ENCODE data around the gene ITGA5.

ITGA5 gene

DNA sequence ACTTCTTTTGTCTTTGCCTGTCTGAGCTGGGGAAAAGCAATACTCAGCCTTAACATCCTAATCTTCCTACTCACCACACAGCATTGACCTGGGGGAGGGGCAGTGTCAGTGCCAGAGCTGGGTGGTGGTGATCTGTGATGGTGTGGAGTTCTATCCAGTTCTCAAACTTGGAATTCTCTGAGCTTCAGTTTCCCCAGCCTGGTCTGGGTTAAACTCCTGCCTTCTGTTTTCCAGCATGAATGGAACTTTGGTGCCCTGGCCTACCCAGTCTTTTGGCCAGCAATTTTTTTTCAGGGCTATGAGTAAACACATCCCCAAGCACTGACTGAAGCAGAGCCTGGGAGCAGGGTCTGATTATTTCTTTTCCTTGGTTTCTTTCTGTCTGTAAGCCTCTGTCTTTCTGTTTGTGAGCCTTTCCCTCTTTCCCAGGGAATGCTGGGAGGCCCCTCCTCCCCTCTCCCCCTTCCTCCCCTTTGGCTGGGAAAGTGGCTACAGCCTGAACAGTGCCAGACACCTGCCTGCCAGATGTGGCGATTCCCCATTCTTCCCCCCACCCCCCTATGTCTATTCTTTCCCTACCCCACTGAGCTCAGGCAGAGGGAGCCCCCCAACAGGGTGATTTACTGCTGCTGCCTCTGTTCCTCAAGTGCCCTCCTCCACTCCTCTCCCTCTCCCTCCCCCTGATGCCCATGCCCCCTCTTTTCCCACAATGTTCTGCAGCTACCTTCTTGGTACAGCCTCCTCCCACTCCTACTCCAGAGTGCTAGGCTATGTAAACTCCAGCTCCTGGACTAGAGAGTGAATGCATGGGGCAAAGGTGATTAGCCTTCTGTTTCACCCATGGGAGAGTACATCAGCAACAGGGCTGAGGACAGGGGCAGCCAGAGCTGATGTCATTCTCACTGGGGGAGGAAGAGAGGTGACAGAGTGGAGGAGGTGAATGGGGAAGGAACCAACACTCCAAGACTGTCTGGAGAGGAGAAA is 65.9 kb downstream of the ITGA5 start:
- no peak for DNase-seq (ENCODE audit: low read depth)

DNA sequence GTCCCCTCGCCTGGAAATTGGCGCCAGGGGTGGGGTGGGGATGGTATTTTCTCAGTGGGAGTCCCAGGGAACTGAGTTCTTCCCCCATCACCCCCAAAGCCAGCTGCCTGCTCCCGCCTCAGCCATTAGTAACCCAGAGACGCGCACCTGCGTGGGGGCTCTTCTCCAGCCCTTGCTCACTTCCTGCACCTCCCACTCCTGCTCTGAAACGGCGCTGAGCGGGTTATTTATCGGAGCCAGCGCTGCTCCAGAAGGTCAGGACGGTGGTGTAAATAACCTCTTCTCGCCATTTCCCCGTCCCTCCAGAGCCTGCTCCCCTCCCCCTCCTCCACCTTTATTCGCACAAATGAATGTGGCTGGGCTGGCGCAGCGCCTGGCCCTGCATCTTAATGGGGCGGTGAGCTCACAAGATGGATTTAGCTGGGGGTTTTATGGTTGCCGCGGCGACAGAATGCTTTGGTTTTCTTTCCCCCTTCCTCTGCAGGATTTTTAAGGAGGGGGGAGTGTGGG is 67.0 kb downstream of the ITGA5 start:
- no peak for DNase-seq (ENCODE audit: low read depth)

DNA sequence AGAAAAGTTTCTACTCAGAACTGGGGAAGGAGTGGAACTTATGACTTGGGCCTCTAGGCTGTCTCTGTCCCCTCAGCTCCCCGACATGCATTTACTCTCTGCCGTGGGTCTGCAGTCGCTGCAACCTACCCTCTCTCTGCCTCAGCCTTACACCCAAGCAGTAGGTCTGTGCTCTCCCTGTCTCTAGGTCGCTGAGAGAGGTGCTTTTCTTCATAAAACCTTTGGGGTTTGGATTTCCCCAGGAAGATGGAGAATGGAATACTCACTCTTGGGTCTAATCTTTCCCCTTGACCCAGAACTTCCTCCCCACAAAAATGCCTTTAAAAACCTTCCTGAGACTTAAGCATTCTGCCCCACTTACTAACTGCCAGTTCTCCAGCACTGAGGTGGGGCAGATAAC is 67.7 kb downstream of the ITGA5 start:
- DNase-seq (ENCODE audit: low read depth), result no peak

- DNase-seq (ENCODE audit: low read depth), result no peak
Measured at GRCh38 chr12:54350743-54351142, 68.3 kb downstream of the ITGA5 start.

DNA sequence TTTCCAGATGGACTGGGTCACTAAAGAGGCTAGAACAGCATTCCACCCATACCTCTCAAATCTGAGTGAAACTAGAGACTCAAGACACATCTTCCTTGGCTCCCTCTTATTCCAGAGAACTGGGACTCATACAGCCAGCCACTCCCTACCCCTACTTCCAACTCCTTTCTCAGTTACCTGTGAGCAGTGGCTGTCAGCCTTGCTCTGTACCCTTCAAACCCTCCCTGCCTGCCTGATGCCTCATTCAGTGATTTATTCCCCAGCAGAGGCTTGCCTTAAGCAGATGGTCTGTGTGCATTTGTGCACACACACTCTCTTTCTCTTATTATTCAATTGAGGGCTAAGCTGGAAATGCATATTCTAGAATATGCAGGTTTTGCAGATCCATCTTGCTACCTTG is 69.4 kb downstream of the ITGA5 start:
- DNase-seq (ENCODE audit: low read depth), result no peak

- no peak for DNase-seq (ENCODE audit: low read depth)
Measured at GRCh38 chr12:54349036-54349435, 70.0 kb downstream of the ITGA5 start.
